Measurements from ENCODE around the gene NEDD4L. TPM values are rescaled to one million over a fixed set of nuclear protein-coding genes. Genes with fewer than 3 reads are reported as not detected.

NEDD4L gene
- polyA plus RNA-seq, 1 of the 3 experiments (the other 2 are of a cell fraction) = 13.2 TPM

GRCh38 chr18:58188996-58189395 is 145.0 kb downstream of the NEDD4L start:
- no peaks in the 10 kb centered on the region for H3K36me3 ChIP-seq (replicated peaks in 1 of 2; ENCODE audit: control insufficient read depth in 1 of 2, insufficient read depth in 2 of 2, low read length in 1 of 2)
- TF ChIP-seq RFX5 (IDR thresholded peaks at IDR 0.05; ENCODE audit: low read length) (no peak), REST (IDR thresholded peaks at IDR 0.05; ENCODE audit: low read depth, low read length) (no peak)
- H3K4me1 ChIP-seq (ENCODE audit: control insufficient read depth in 1 of 2, insufficient read depth in 2 of 2, low read depth in 1 of 2, low read length in 1 of 2) = peaks cover 11 to 16% of the 10 kb centered on the region in 2 experiments; a peak in 3 of 4 replicates
- no peak for DNase-seq
- no peaks in the 10 kb centered on the region for H4K20me1 ChIP-seq (ENCODE audit: insufficient read depth)
- H3K9me3 ChIP-seq = no peaks in the 10 kb centered on the region
- ChIA-PET POLR2A (no interaction called here), CTCF (interaction anchor here (1.7 kb wide), 1 partner anchor 8 kb away, joined by 6 read pairs; no protein-coding TSS in a partner anchor)
- H3K27me3 ChIP-seq (ENCODE audit: insufficient read depth) = no peaks in the 10 kb centered on the region
- no peak overlapping the region for H3K4me3 ChIP-seq (ENCODE audit: low read depth in 2 of 2, low read length in 1 of 2)
- no peak overlapping the region for H3K27ac ChIP-seq (ENCODE audit: low read depth in 2 of 2, low read length in 1 of 2)
- H3K4me2 ChIP-seq = no peak overlapping the region
- no peaks in the 10 kb centered on the region for H3K9me2 ChIP-seq
- H3K79me2 ChIP-seq (ENCODE audit: insufficient read depth) = no peaks in the 10 kb centered on the region
- H3K9ac ChIP-seq = no peak overlapping the region
- H2AFZ ChIP-seq (ENCODE audit: low read depth) = no peak overlapping the region
- WGBS (ENCODE audit: low lambda C conversion rate) = 93% methylated on average over 5 of the region's 5 CpGs
- H3F3A ChIP-seq (replicated peaks; ENCODE audit: insufficient read depth) = peaks cover 17% of the 10 kb centered on the region

GRCh38 chr18:58190842-58191530 is 147.0 kb downstream of the NEDD4L start:
- POLR2A ChIA-PET = no interaction called here
- CTCF ChIA-PET = interaction anchor here (1.0 to 5.6 kb wide), 7 partner anchors 10 to 146 kb away, joined by 3 to 43 read pairs (median 4); no protein-coding TSS in a partner anchor
- H3K4me1 ChIP-seq (ENCODE audit: control insufficient read depth in 1 of 2, insufficient read depth in 2 of 2, low read depth in 1 of 2, low read length in 1 of 2) = peaks cover 9 to 19% of the 10 kb centered on the region in 2 experiments; a peak in 3 of 4 replicates
- no peaks in the 10 kb centered on the region for H3K79me2 ChIP-seq (ENCODE audit: insufficient read depth)
- peaks cover 14% of the 10 kb centered on the region for H3F3A ChIP-seq (replicated peaks; ENCODE audit: insufficient read depth)
- H3K9ac ChIP-seq = no peak overlapping the region
- 74% methylated on average over 5 of the region's 5 CpGs for WGBS (ENCODE audit: low lambda C conversion rate)
- no peak overlapping the region for H3K27ac ChIP-seq (ENCODE audit: low read depth in 2 of 2, low read length in 1 of 2)
- no peaks in the 10 kb centered on the region for H3K27me3 ChIP-seq (ENCODE audit: insufficient read depth)
- TF ChIP-seq ELF1 (IDR thresholded peaks at IDR 0.05) (no peak), USF1 (IDR thresholded peaks at IDR 0.05; ENCODE audit: borderline replicate concordance, low read depth) (no peak), PBX3 (IDR thresholded peaks at IDR 0.05) (0 out of 2 replicates have a peak, but pooled peaks have one; percentile 14), MEF2A (IDR thresholded peaks at IDR 0.05; ENCODE audit: borderline replicate concordance, low read depth) (no peak), GATA2 (CRISPR knock-in tag; IDR thresholded peaks at IDR 0.05) (no peak), CHD2 (IDR thresholded peaks at IDR 0.05; ENCODE audit: low read length, partially characterized antibody) (no peak), EP300 (IDR thresholded peaks at IDR 0.05; ENCODE audit: borderline replicate concordance in 1 of 2, low read depth in 1 of 2, low read length in 1 of 2) (0 out of 4 replicates have a peak, but pooled peaks of 1 of the 2 experiments have one; percentile 12), FOSL2 (IDR thresholded peaks at IDR 0.05; ENCODE audit: borderline replicate concordance, low read depth) (peak; percentile 29; the same call in 1 of the 2 replicates), RCOR1 (IDR thresholded peaks at IDR 0.05; ENCODE audit: low read length) (0 out of 2 replicates have a peak, but pooled peaks have one; percentile 22)
- H3K36me3 ChIP-seq (replicated peaks in 1 of 2; ENCODE audit: control insufficient read depth in 1 of 2, insufficient read depth in 2 of 2, low read length in 1 of 2) = no peaks in the 10 kb centered on the region
- H3K9me2 ChIP-seq = no peaks in the 10 kb centered on the region
- H2AFZ ChIP-seq (ENCODE audit: low read depth) = no peak overlapping the region
- no peaks in the 10 kb centered on the region for H3K9me3 ChIP-seq
- no peak overlapping the region for H3K4me2 ChIP-seq
- H3K4me3 ChIP-seq (ENCODE audit: low read depth in 2 of 2, low read length in 1 of 2) = no peak overlapping the region
- DNase-seq = peak; percentile 39
- H4K20me1 ChIP-seq (ENCODE audit: insufficient read depth) = no peaks in the 10 kb centered on the region

Measured in SK-N-SH (cell line).